CD4-positive, alpha-beta T cell (primary cell): ENCODE measurements around the gene ANKRD29. TPM values are rescaled to one million over a fixed set of nuclear protein-coding genes. Genes with fewer than 3 reads are reported as not detected.

ENCODE experiments used
- ATAC-seq: fragments of 200-7000 bp; cut with Tn5 transposase; one replicate; pipeline ENCODE4 v1.10.0; 2022; ENCODE audit warnings: mild to moderate bottlenecking; ENCODE audit not compliant: poor library complexity
- CTCF ChIA-PET: fragments of 350-600 bp; sonication (Branson Sonifier 250); formaldehyde crosslinking; loops from one replicate; lab custom pipeline; 2021; ENCODE audit warnings: antibody characterized with exemption, inconsistent platforms; lab: Charles Lee
- POLR2A ChIA-PET: fragments of 350-600 bp; sonication (Branson Sonifier 250); formaldehyde crosslinking; loops from one replicate; lab custom pipeline; 2021; ENCODE audit warnings: antibody characterized with exemption, inconsistent platforms; lab: Charles Lee
- DNase-seq, 14 experiments: peaks; one replicate each; pipeline ENCODE4 v3.0.0-alpha.2; 2013 to 2020; ENCODE audit warnings: mixed read lengths in 2 of 14
- H3K27ac ChIP-seq, 2 donors: one replicate each; pipeline versions ENCODE4 v1.5.1 to v1.7.0; 2013; ENCODE audit warnings: low read length in 2 of 2, low read depth in 1 of 2, mild to moderate bottlenecking in 1 of 2
- H3K27me3 ChIP-seq, 2 experiments: 1 replicate in 1 of 2; 2 replicates in 1 of 2; pipeline versions ENCODE4 v1.6.1 to v1.7.0; 2013; ENCODE audit warnings: low read length in 2 of 2, control low read depth in 1 of 2, mild to moderate bottlenecking in 1 of 2, moderate library complexity in 1 of 2; ENCODE audit not compliant: insufficient read depth in 2 of 2, control insufficient read depth in 1 of 2
- H3K36me3 ChIP-seq: one replicate; pipeline ENCODE4 v1.6.1; 2013; ENCODE audit warnings: low read length, control low read depth; ENCODE audit not compliant: insufficient read depth
- H3K4me1 ChIP-seq: one replicate; pipeline ENCODE4 v1.6.1; 2013; ENCODE audit warnings: low read length, control low read depth; ENCODE audit not compliant: insufficient read depth
- H3K4me3 ChIP-seq: one replicate; pipeline ENCODE4 v1.5.1; 2013; ENCODE audit warnings: mild to moderate bottlenecking, low read length, moderate library complexity
- H3K9me3 ChIP-seq, 2 experiments: 1 replicate in 1 of 2; 2 replicates in 1 of 2; pipeline versions ENCODE4 v1.6.1 to v1.7.0; 2013; ENCODE audit warnings: low read length in 2 of 2, mild to moderate bottlenecking in 2 of 2, control low read depth in 1 of 2, moderate library complexity in 1 of 2; ENCODE audit not compliant: control insufficient read depth in 1 of 2, insufficient read depth in 1 of 2
- H3K27ac Mint-ChIP-seq: one replicate; pipeline ENCODE4 v1.8.0; 2020; ENCODE audit warnings: mixed read lengths
- H3K27me3 Mint-ChIP-seq: one replicate; pipeline ENCODE4 v1.8.0; 2021; ENCODE audit warnings: mixed read lengths
- H3K36me3 Mint-ChIP-seq: one replicate; pipeline ENCODE4 v1.8.0; 2021; ENCODE audit warnings: low read depth, mixed read lengths
- H3K4me1 Mint-ChIP-seq: one replicate; pipeline ENCODE4 v1.8.0; 2021; ENCODE audit warnings: low read depth, mixed read lengths
- H3K4me3 Mint-ChIP-seq: one replicate; pipeline ENCODE4 v1.8.0; 2020; ENCODE audit warnings: mild to moderate bottlenecking, mixed read lengths
- H3K9me3 Mint-ChIP-seq: one replicate; pipeline ENCODE4 v1.8.0; 2020; ENCODE audit warnings: mixed read lengths
- CTCF ChIP-seq: fragments of 200-600 bp; IDR thresholded peaks from one replicate; pipeline ENCODE4 v1.8.0; 2022; ENCODE audit warnings: antibody characterized with exemption, mild to moderate bottlenecking
- intact Hi-C, 2 experiments: fragments of 100-400 bp; cut with DNase I in 1 of 2; cut with micrococcal nuclease in 1 of 2; formaldehyde crosslinking; loops; one replicate each; pipeline versions ENCODE4 v1.15.1 to v1.9.0; 2023 to 2025; cut with DNase I, micrococcal nuclease
- total RNA-seq, 174 experiments: library from RNA in 2 of 174; stranded (reverse) in 2 of 174; gene quantifications; one replicate each; pipeline ENCODE4 v1.2.3 and lab custom pipeline; 2021 to 2026

Gene ANKRD29
- total RNA-seq, 2 experiments from 2014 or later, result 0.28 to 0.58 TPM

- ChIA-PET POLR2A (no interaction called here), CTCF (interaction anchor here (1.1 to 1.7 kb wide), 2 partner anchors 25 to 80 kb away, joined by 3 to 20 read pairs; no protein-coding TSS in a partner anchor)
- H3K4me3 Mint-ChIP-seq, result no peak overlapping the region
These were observed 39.7 kb downstream of the ANKRD29 start for GRCh38 chr18:23623040-23623439.

GRCh38 chr18:23619388-23619881 is 43.3 kb downstream of the ANKRD29 start:
- Histone ChIP-seq H3K4me3 (peak overlapping the region; percentile 39), H3K9me3 (peaks cover 0 to 4% of the 10 kb centered on the region in 2 experiments), H3K27ac (no peak overlapping the region), H3K4me1 (peaks cover 12% of the 10 kb centered on the region), H3K36me3 (no peaks in the 10 kb centered on the region), H3K27me3 (peaks cover 26 to 30% of the 10 kb centered on the region in 2 experiments)
- intact Hi-C loops, result no loop called here
- H3K4me1 Mint-ChIP-seq, result peaks cover 6% of the 10 kb centered on the region
- no peaks in the 10 kb centered on the region for H3K36me3 Mint-ChIP-seq
- DNase-seq, result peak in 5 of 14 experiments; percentile 0 to 36 (median 5)
- TF ChIP-seq CTCF, result no peak
- peak overlapping the region; percentile 48 for H3K4me3 Mint-ChIP-seq
- H3K27ac Mint-ChIP-seq, result no peak overlapping the region
- H3K9me3 Mint-ChIP-seq, result no peaks in the 10 kb centered on the region
- CTCF ChIA-PET, result no interaction called here
- peak; percentile 37 for ATAC-seq
- peaks cover 52% of the 10 kb centered on the region for H3K27me3 Mint-ChIP-seq
- POLR2A ChIA-PET, result no interaction called here

More at GRCh38 chr18:23623040-23623439, 39.7 kb downstream of the ANKRD29 start:
- Mint-ChIP-seq H3K36me3 (no peaks in the 10 kb centered on the region), H3K9me3 (no peaks in the 10 kb centered on the region), H3K27me3 (peaks cover 40% of the 10 kb centered on the region), H3K4me1 (peaks cover 6% of the 10 kb centered on the region), H3K27ac (no peak overlapping the region)
- intact Hi-C loops, result loop anchor here (2.0 kb wide), 3 partner anchors 296 to 496 kb away; no protein-coding TSS in a partner anchor
- Histone ChIP-seq H3K36me3 (no peaks in the 10 kb centered on the region), H3K4me3 (no peak overlapping the region), H3K4me1 (peaks cover 12% of the 10 kb centered on the region), H3K27me3 (peaks cover 26 to 30% of the 10 kb centered on the region in 2 experiments), H3K27ac (no peak overlapping the region), H3K9me3 (peaks cover 0 to 4% of the 10 kb centered on the region in 2 experiments)
- DNase-seq, result no peak
- no peak for ATAC-seq
- no peak for TF ChIP-seq CTCF

GRCh38 chr18:23618862-23619387 is 43.8 kb downstream of the ANKRD29 start:
- DNase-seq (peak in 3 of 14 experiments; percentile 6 to 26 (median 24)), ATAC-seq (no peak)
- Histone ChIP-seq H3K27ac (no peak overlapping the region), H3K4me3 (peak overlapping the region; percentile 39), H3K9me3 (peaks cover 0 to 4% of the 10 kb centered on the region in 2 experiments), H3K36me3 (no peaks in the 10 kb centered on the region), H3K4me1 (peaks cover 12% of the 10 kb centered on the region), H3K27me3 (peaks cover 26 to 30% of the 10 kb centered on the region in 2 experiments)
- intact Hi-C loops, result no loop called here
- Mint-ChIP-seq H3K36me3 (no peaks in the 10 kb centered on the region), H3K4me1 (peaks cover 6% of the 10 kb centered on the region), H3K9me3 (no peaks in the 10 kb centered on the region), H3K27ac (no peak overlapping the region), H3K4me3 (peak overlapping the region; percentile 30), H3K27me3 (peaks cover 52% of the 10 kb centered on the region)
- POLR2A ChIA-PET, result interaction anchor here (0.9 kb wide), 1 partner anchor 193 kb away, joined by 3 read pairs; no protein-coding TSS in a partner anchor
- CTCF ChIA-PET, result no interaction called here
- TF ChIP-seq CTCF, result no peak
